ENCODE data around the gene RRAS. TPM values are rescaled to one million over a fixed set of nuclear protein-coding genes. Genes with fewer than 3 reads are reported as not detected.

RRAS gene
- total and polyA plus RNA-seq, 4 donors: 4.1 to 18.5 (median 11.1) TPM

DNA sequence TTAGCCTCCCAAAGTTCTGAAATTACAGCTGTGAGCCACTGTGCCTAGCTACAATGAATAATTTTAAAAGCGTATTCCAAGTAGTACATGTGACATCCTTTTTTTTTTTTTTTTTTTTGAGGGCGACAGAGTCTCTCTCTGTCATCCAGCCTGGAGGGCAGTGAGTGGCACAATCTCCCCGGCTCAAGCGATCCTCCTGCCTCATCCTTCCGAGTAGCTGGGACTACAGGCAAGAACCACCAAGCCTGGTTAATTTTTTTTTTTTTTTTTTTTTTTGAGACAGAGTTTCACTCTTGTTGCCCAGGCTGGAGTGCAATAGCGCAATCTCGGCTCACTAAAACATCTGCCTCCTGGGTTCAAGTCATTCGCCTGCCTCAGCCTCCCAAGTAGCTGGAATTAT, 52.7 kb downstream of the RRAS start:
- Histone ChIP-seq H3K27me3 (ENCODE audit: control insufficient read depth in 4 of 4, insufficient read depth in 4 of 4, low read length in 3 of 4) (no peaks in the 10 kb centered on the region), H3K9ac (ENCODE audit: low read depth in 1 of 2, low read length in 2 of 2) (no peak overlapping the region), H3K9me3 (ENCODE audit: control insufficient read depth in 4 of 4, low read length in 3 of 4) (no peaks in the 10 kb centered on the region), H3K4me3 (ENCODE audit: low read depth in 1 of 3, low read length in 3 of 3) (no peak overlapping the region), H3K4me1 (ENCODE audit: control insufficient read depth in 4 of 4, insufficient read depth in 4 of 4, low read length in 3 of 4) (peaks cover 0 to 17% (median 9%) of the 10 kb centered on the region in 4 donors), H3K36me3 (ENCODE audit: control insufficient read depth in 4 of 4, insufficient read depth in 3 of 4, low read depth in 1 of 4, low read length in 3 of 4) (no peaks in the 10 kb centered on the region), H3K27ac (ENCODE audit: low read depth in 1 of 2, low read length in 2 of 2) (no peak overlapping the region)
- DNase-seq (ENCODE audit: low spot score): no peak
- 91% methylated on average over 8 of the region's 8 CpGs for WGBS
- TF ChIP-seq TAF1 (conservative IDR thresholded peaks at IDR 0.05) (no peak), HNF4A (conservative IDR thresholded peaks at IDR 0.05) (no peak), RXRA (IDR thresholded peaks at IDR 0.05) (no peak), GABPA (IDR thresholded peaks at IDR 0.05 in 1 of 2, conservative IDR thresholded peaks at IDR 0.05 in 1 of 2) (no peak)
- TF ChIP-seq, protein P1, sequence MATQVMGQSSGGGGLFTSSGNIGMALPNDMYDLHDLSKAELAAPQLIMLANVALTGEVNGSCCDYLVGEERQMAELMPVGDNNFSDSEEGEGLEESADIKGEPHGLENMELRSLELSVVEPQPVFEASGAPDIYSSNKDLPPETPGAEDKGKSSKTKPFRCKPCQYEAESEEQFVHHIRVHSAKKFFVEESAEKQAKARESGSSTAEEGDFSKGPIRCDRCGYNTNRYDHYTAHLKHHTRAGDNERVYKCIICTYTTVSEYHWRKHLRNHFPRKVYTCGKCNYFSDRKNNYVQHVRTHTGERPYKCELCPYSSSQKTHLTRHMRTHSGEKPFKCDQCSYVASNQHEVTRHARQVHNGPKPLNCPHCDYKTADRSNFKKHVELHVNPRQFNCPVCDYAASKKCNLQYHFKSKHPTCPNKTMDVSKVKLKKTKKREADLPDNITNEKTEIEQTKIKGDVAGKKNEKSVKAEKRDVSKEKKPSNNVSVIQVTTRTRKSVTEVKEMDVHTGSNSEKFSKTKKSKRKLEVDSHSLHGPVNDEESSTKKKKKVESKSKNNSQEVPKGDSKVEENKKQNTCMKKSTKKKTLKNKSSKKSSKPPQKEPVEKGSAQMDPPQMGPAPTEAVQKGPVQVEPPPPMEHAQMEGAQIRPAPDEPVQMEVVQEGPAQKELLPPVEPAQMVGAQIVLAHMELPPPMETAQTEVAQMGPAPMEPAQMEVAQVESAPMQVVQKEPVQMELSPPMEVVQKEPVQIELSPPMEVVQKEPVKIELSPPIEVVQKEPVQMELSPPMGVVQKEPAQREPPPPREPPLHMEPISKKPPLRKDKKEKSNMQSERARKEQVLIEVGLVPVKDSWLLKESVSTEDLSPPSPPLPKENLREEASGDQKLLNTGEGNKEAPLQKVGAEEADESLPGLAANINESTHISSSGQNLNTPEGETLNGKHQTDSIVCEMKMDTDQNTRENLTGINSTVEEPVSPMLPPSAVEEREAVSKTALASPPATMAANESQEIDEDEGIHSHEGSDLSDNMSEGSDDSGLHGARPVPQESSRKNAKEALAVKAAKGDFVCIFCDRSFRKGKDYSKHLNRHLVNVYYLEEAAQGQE (IDR thresholded peaks at IDR 0.05): no peak
- TF ChIP-seq, protein P2, sequence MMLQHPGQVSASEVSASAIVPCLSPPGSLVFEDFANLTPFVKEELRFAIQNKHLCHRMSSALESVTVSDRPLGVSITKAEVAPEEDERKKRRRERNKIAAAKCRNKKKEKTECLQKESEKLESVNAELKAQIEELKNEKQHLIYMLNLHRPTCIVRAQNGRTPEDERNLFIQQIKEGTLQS (IDR thresholded peaks at IDR 0.05): no peak

Small RNA genes within 50 kb of the gene (small RNA-seq; reads per million reads assigned to genes)
- not detected for gene MIR5088

Other genes with a start within 250 kb of the RRAS start
- not detected for gene PTH2, start 216.7 kb downstream of the RRAS start, total RNA-seq
- gene PTH2, start 216.7 kb downstream of the RRAS start, polyA plus RNA-seq: not detected
- not detected for gene GFY, start 214.8 kb downstream of the RRAS start, total RNA-seq
- gene GFY, start 214.8 kb downstream of the RRAS start, polyA plus RNA-seq: not detected
- under 1 TPM in 1 of 2 donors, not detected in 1; 0.08 TPM for gene SLC17A7, start 198.6 kb downstream of the RRAS start, total RNA-seq
- under 1 TPM in 1 of 2 donors, not detected in 1; 0.06 TPM for gene SLC17A7, start 198.6 kb downstream of the RRAS start, polyA plus RNA-seq
- gene PIH1D1, start 188.3 kb downstream of the RRAS start, total RNA-seq: 10 to 100 TPM; 48.6 to 59.4 TPM
- 10 to 100 TPM; 41.4 to 45.8 TPM for gene PIH1D1, start 188.3 kb downstream of the RRAS start, polyA plus RNA-seq
- 10 to 100 TPM; 21.3 to 35.8 TPM for gene ALDH16A1, start 186.9 kb downstream of the RRAS start, total RNA-seq
- gene ALDH16A1, start 186.9 kb downstream of the RRAS start, polyA plus RNA-seq: 10 to 100 TPM in 1 of 2 donors, 1 to 10 TPM in 1; 5.2 to 21.8 TPM
- 1 to 10 TPM in 1 of 2 donors, under 1 TPM in 1; 0.65 to 1.8 TPM for gene FLT3LG, start 165.9 kb downstream of the RRAS start, total RNA-seq
- gene FLT3LG, start 165.9 kb downstream of the RRAS start, polyA plus RNA-seq: 1 to 10 TPM; 2.5 to 4.3 TPM
- 1,000 to 10,000 TPM in 1 of 2 donors, 100 to 1,000 TPM in 1; 444 to 1,553 TPM for gene RPL13A, start 152.5 kb downstream of the RRAS start, total RNA-seq
- 1,000 to 10,000 TPM in 1 of 2 donors, 100 to 1,000 TPM in 1; 472 to 1,021 TPM for gene RPL13A, start 152.5 kb downstream of the RRAS start, polyA plus RNA-seq
- gene RPS11, start 143.7 kb downstream of the RRAS start, total RNA-seq: 1,000 to 10,000 TPM in 1 of 2 donors, 100 to 1,000 TPM in 1; 985 to 1,212 TPM
- 1,000 to 10,000 TPM in 1 of 2 donors, 100 to 1,000 TPM in 1; 514 to 1,329 TPM for gene RPS11, start 143.7 kb downstream of the RRAS start, polyA plus RNA-seq
- 100 to 1,000 TPM; 123 to 146 TPM for gene FCGRT, start 127.5 kb downstream of the RRAS start, total RNA-seq
- 100 to 1,000 TPM; 237 TPM for gene FCGRT, start 127.5 kb downstream of the RRAS start, polyA plus RNA-seq
- gene RCN3, start 112.1 kb downstream of the RRAS start, total RNA-seq: 1 to 10 TPM; 4.9 to 9.8 TPM
- 1 to 10 TPM; 5.8 to 8.2 TPM for gene RCN3, start 112.1 kb downstream of the RRAS start, polyA plus RNA-seq
- gene NOSIP, start 59.6 kb downstream of the RRAS start, total RNA-seq: 10 to 100 TPM; 19.3 to 33.3 TPM
- gene NOSIP, start 59.6 kb downstream of the RRAS start, polyA plus RNA-seq: 10 to 100 TPM; 27.7 to 45.2 TPM
- 1 to 10 TPM; 1.1 to 1.4 TPM for gene PRRG2, start 58.8 kb downstream of the RRAS start, total RNA-seq
- gene PRRG2, start 58.8 kb downstream of the RRAS start, polyA plus RNA-seq: 1 to 10 TPM; 2.8 TPM
- 1 to 10 TPM; 2.8 TPM for gene PRR12, start 49.0 kb downstream of the RRAS start, total RNA-seq
- gene PRR12, start 49.0 kb downstream of the RRAS start, polyA plus RNA-seq: 1 to 10 TPM in 1 of 2 donors, under 1 TPM in 1; 0.86 to 3.5 TPM
- gene SCAF1, start 2.1 kb upstream of the RRAS start, total RNA-seq: 10 to 100 TPM in 1 of 2 donors, 1 to 10 TPM in 1; 9.2 to 10.6 TPM
- gene SCAF1, start 2.1 kb upstream of the RRAS start, polyA plus RNA-seq: 10 to 100 TPM in 1 of 2 donors, 1 to 10 TPM in 1; 4.6 to 17.6 TPM
- 10 to 100 TPM; 24.4 to 31.7 TPM for gene IRF3, start 25.7 kb upstream of the RRAS start, total RNA-seq
- gene IRF3, start 25.7 kb upstream of the RRAS start, polyA plus RNA-seq: 10 to 100 TPM; 18.2 to 33.6 TPM
- 1 to 10 TPM; 1.6 to 6.3 TPM for gene BCL2L12, start 25.8 kb upstream of the RRAS start, total RNA-seq
- gene BCL2L12, start 25.8 kb upstream of the RRAS start, polyA plus RNA-seq: 10 to 100 TPM in 1 of 2 donors, 1 to 10 TPM in 1; 7.2 to 15.7 TPM
- gene PRMT1, start 37.1 kb upstream of the RRAS start, total RNA-seq: 10 to 100 TPM; 61.6 to 67.2 TPM
- 10 to 100 TPM; 35.1 to 46.0 TPM for gene PRMT1, start 37.1 kb upstream of the RRAS start, polyA plus RNA-seq
- under 1 TPM; 0.28 to 0.84 TPM for gene ADM5, start 49.5 kb upstream of the RRAS start, total RNA-seq
- gene ADM5, start 49.5 kb upstream of the RRAS start, polyA plus RNA-seq: under 1 TPM; 0.11 to 0.23 TPM
- under 1 TPM; 0.37 to 0.50 TPM for gene CPT1C, start 51.0 kb upstream of the RRAS start, total RNA-seq
- gene CPT1C, start 51.0 kb upstream of the RRAS start, polyA plus RNA-seq: under 1 TPM; 0.67 to 0.75 TPM
- gene TSKS, start 123.2 kb upstream of the RRAS start, total RNA-seq: under 1 TPM; 0.08 to 0.61 TPM
- gene TSKS, start 123.2 kb upstream of the RRAS start, polyA plus RNA-seq: under 1 TPM in 1 of 2 donors, not detected in 1; 0.07 TPM
- gene AP2A1, start 126.9 kb upstream of the RRAS start, total RNA-seq: 100 to 1,000 TPM in 1 of 2 donors, 10 to 100 TPM in 1; 58.0 to 123 TPM
- gene AP2A1, start 126.9 kb upstream of the RRAS start, polyA plus RNA-seq: 10 to 100 TPM; 20.1 to 57.0 TPM
- 10 to 100 TPM in 1 of 2 donors, 1 to 10 TPM in 1; 3.8 to 12.5 TPM for gene FUZ, start 173.1 kb upstream of the RRAS start, total RNA-seq
- gene FUZ, start 173.1 kb upstream of the RRAS start, polyA plus RNA-seq: 1 to 10 TPM; 6.4 to 7.6 TPM
- gene MED25, start 178.1 kb upstream of the RRAS start, total RNA-seq: 10 to 100 TPM in 1 of 2 donors, 1 to 10 TPM in 1; 7.6 to 24.1 TPM
- gene MED25, start 178.1 kb upstream of the RRAS start, polyA plus RNA-seq: 10 to 100 TPM in 1 of 2 donors, 1 to 10 TPM in 1; 4.7 to 11.5 TPM
- gene PTOV1, start 211.0 kb upstream of the RRAS start, total RNA-seq: 10 to 100 TPM; 38.0 to 40.7 TPM
- gene PTOV1, start 211.0 kb upstream of the RRAS start, polyA plus RNA-seq: 10 to 100 TPM; 41.9 to 52.3 TPM
- gene PNKP, start 227.4 kb upstream of the RRAS start, total RNA-seq: 10 to 100 TPM; 17.3 to 30.9 TPM
- 10 to 100 TPM; 18.5 to 21.1 TPM for gene PNKP, start 227.4 kb upstream of the RRAS start, polyA plus RNA-seq
- 10 to 100 TPM in 1 of 2 donors, 1 to 10 TPM in 1; 6.8 to 10.3 TPM for gene AKT1S1, start 237.2 kb upstream of the RRAS start, total RNA-seq
- gene AKT1S1, start 237.2 kb upstream of the RRAS start, polyA plus RNA-seq: 10 to 100 TPM; 15.4 to 43.9 TPM
- 10 to 100 TPM; 11.3 to 14.9 TPM for gene TBC1D17, start 237.6 kb upstream of the RRAS start, total RNA-seq
- gene TBC1D17, start 237.6 kb upstream of the RRAS start, polyA plus RNA-seq: 10 to 100 TPM; 19.5 to 27.9 TPM

Measured in liver (tissue), 10 donors.